K562 (cell line): Measurements from ENCODE around the gene LY6G6F. TPM values are rescaled to one million over a fixed set of nuclear protein-coding genes. Genes with fewer than 3 reads are reported as not detected.

Experiments used
- ADNP ChIP-seq: fragments of 200-800 bp; sonication (Bioruptor generic); IDR thresholded peaks from 2 replicates; pipeline ENCODE4 v1.6.1; 2016; ENCODE audit warnings: missing genetic modification characterization, missing compliant biosample characterization
- CSDE1 ChIP-seq, 2 experiments: fragments of 450-650 bp; IDR thresholded peaks; 2 replicates each; pipeline ENCODE4 v1.6.1; 2016; ENCODE audit warnings: mild to moderate bottlenecking in 1 of 2
- HMG20A ChIP-seq: fragments of 450-650 bp; formaldehyde crosslinking; conservative IDR thresholded peaks from 2 replicates; pipeline ENCODE4 v1.4.0; 2020; ENCODE audit warnings: mild to moderate bottlenecking, mixed read lengths
- HMG20B ChIP-seq: fragments of 250-450 bp; sonication (Bioruptor Pico); IDR thresholded peaks from 2 replicates; pipeline ENCODE4 v1.5.0; 2021; ENCODE audit warnings: mild to moderate bottlenecking
- JUNB ChIP-seq: fragments of 450-650 bp; formaldehyde crosslinking; conservative IDR thresholded peaks from 2 replicates; pipeline ENCODE4 v1.4.0; 2020; ENCODE audit warnings: mild to moderate bottlenecking
- MCM3 ChIP-seq: fragments of 450-650 bp; IDR thresholded peaks from 2 replicates; pipeline ENCODE4 v1.6.1; 2016
- PPARD ChIP-seq: fragments of 250-450 bp; sonication (Bioruptor Pico); IDR thresholded peaks from 2 replicates; pipeline ENCODE4 v1.8.0; 2022; ENCODE audit warnings: inconsistent platforms, mild to moderate bottlenecking, moderate library complexity
- SMAD3 ChIP-seq: fragments of 450-650 bp; formaldehyde crosslinking; conservative IDR thresholded peaks from 2 replicates; pipeline ENCODE4 v1.4.0; 2020; ENCODE audit warnings: mild to moderate bottlenecking
- SRSF7 ChIP-seq: fragments of 200-400 bp; formaldehyde crosslinking; optimal IDR thresholded peaks from 2 replicates; pipeline ENCODE3; 2017; ENCODE audit warnings: mild to moderate bottlenecking, low read depth, low read length
- TAF9B ChIP-seq: fragments of 450-650 bp; IDR thresholded peaks from 2 replicates; pipeline ENCODE4 v1.6.1; 2018; ENCODE audit warnings: mild to moderate bottlenecking; ENCODE audit not compliant: partially characterized antibody
- TCF7 ChIP-seq: sonication (generic); IDR thresholded peaks from 2 replicates; pipeline ENCODE4 v1.6.1; 2016; ENCODE audit warnings: antibody characterized with exemption, borderline replicate concordance
- ZFP30 ChIP-seq: fragments of 250-450 bp; sonication (Bioruptor Pico); IDR thresholded peaks from 2 replicates; pipeline ENCODE4 v1.8.0; 2022; ENCODE audit warnings: moderate library complexity, mild to moderate bottlenecking, inconsistent platforms, borderline replicate concordance
- ZNF282 ChIP-seq: sonication (generic); formaldehyde crosslinking; IDR thresholded peaks from 2 replicates; pipeline ENCODE4 v1.8.1; 2023; ENCODE audit warnings: missing genetic modification reagents
- ZNF444 ChIP-seq: fragments of 250-450 bp; sonication (Bioruptor Pico); IDR thresholded peaks from 2 replicates; pipeline ENCODE4 v1.4.0; 2020; ENCODE audit warnings: mild to moderate bottlenecking, moderate library complexity
- ZNF75A ChIP-seq: fragments of 450-650 bp; formaldehyde crosslinking; IDR thresholded peaks from 2 replicates; pipeline ENCODE4 v1.4.0; 2020; ENCODE audit warnings: mild to moderate bottlenecking
- polyA plus RNA-seq, 8 experiments: library from polyadenylated mRNA; depleted of rRNA in 4 of 8; stranded (reverse) in 5 of 8; unstranded in 3 of 8; fragments of >200 nt; fragmentation: Nextera tagmentation in 2 of 8; fragmentation: Illumina TruSeq in 1 of 8; extraction: Ambion mirVana in 2 of 8; extraction: Trizol in 1 of 8; gene quantifications; 2 replicates each; pipeline versions ENCODE4 v1.2.1 to v1.2.3, GENCODE V29; 2011 to 2014; ENCODE audit warnings: inconsistent platforms in 1 of 8, missing spikeins in 1 of 8
- total RNA-seq, 7 experiments: library from RNA; depleted of rRNA in 6 of 7; stranded (reverse); fragments of >200 nt in 6 of 7; fragmentation: Illumina TruSeq in 2 of 7; extraction: Trizol in 2 of 7; gene quantifications; 2 replicates each; pipeline versions ENCODE4 v1.2.1 to v1.2.3, GENCODE V29; 2011 to 2021; ENCODE audit warnings: low replicate concordance in 1 of 7
- TF ChIP-seq, protein P1 (sequence below): fragments of 250-450 bp; sonication (Bioruptor Pico); IDR thresholded peaks from 2 replicates; pipeline ENCODE4 v1.4.0; 2020
- TF ChIP-seq, protein P2 (sequence below): fragments of 450-650 bp; formaldehyde crosslinking; IDR thresholded peaks from 2 replicates; pipeline ENCODE4 v1.4.0; 2022; ENCODE audit warnings: missing genetic modification characterization
- TF ChIP-seq, protein P3 (sequence below): fragments of 450-650 bp; IDR thresholded peaks from 2 replicates; pipeline ENCODE4 v1.6.1; 2017; ENCODE audit warnings: mild to moderate bottlenecking, moderate library complexity
- TF ChIP-seq, protein P4 (sequence below): IDR thresholded peaks from 2 replicates; pipeline ENCODE4 v1.6.1; 2012; ENCODE audit warnings: low read depth, low read length, improper control_type of control experiment, borderline replicate concordance

LY6G6F gene
- total and polyA plus RNA-seq, 9 of the 15 experiments (the other 6 are each of a cell fraction or from before 2014, with no cell fraction given), result 0.14 to 0.50 (median 0.28) TPM; not detected in 2

DNA sequence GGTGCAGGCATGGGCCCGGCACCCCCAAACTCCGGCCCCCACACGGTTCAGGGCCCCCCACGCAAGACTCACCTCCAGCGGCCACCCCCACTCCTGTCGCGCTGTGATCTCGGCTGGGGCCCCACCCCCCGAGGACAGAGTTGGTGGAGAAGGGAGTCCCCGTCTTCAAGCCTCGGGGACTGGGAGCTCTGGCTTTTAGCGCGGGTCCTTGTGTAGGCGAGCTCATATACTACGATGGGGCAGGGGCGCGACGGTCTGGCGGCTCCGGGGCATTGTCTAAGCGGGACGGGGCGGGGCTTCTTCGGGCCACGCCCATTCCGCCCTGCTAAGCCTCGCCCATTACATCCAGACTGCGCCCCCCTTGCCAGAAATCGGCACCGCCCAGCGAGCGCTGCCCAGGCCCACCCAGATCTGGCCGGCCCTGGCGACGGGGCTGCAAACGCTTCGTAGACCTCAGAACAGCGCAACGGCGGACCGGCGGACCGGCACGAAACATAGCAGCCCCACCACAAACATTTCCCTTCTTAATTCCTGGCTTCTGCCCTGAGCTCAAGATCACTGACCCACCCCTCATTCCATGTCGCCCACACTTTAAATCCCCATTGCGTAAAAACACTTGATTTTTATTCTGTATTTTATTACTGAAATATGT is 23.4 kb downstream of the LY6G6F start (continued):
- TF ChIP-seq, protein P1, sequence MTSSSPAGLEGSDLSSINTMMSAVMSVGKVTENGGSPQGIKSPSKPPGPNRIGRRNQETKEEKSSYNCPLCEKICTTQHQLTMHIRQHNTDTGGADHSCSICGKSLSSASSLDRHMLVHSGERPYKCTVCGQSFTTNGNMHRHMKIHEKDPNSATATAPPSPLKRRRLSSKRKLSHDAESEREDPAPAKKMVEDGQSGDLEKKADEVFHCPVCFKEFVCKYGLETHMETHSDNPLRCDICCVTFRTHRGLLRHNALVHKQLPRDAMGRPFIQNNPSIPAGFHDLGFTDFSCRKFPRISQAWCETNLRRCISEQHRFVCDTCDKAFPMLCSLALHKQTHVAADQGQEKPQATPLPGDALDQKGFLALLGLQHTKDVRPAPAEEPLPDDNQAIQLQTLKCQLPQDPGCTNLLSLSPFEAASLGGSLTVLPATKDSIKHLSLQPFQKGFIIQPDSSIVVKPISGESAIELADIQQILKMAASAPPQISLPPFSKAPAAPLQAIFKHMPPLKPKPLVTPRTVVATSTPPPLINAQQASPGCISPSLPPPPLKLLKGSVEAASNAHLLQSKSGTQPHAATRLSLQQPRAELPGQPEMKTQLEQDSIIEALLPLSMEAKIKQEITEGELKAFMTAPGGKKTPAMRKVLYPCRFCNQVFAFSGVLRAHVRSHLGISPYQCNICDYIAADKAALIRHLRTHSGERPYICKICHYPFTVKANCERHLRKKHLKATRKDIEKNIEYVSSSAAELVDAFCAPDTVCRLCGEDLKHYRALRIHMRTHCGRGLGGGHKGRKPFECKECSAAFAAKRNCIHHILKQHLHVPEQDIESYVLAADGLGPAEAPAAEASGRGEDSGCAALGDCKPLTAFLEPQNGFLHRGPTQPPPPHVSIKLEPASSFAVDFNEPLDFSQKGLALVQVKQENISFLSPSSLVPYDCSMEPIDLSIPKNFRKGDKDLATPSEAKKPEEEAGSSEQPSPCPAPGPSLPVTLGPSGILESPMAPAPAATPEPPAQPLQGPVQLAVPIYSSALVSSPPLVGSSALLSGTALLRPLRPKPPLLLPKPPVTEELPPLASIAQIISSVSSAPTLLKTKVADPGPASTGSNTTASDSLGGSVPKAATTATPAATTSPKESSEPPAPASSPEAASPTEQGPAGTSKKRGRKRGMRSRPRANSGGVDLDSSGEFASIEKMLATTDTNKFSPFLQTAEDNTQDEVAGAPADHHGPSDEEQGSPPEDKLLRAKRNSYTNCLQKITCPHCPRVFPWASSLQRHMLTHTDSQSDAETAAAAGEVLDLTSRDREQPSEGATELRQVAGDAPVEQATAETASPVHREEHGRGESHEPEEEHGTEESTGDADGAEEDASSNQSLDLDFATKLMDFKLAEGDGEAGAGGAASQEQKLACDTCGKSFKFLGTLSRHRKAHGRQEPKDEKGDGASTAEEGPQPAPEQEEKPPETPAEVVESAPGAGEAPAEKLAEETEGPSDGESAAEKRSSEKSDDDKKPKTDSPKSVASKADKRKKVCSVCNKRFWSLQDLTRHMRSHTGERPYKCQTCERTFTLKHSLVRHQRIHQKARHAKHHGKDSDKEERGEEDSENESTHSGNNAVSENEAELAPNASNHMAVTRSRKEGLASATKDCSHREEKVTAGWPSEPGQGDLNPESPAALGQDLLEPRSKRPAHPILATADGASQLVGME (CRISPR knock-in tag), result peak; percentile 95
- TF ChIP-seq, protein P2, sequence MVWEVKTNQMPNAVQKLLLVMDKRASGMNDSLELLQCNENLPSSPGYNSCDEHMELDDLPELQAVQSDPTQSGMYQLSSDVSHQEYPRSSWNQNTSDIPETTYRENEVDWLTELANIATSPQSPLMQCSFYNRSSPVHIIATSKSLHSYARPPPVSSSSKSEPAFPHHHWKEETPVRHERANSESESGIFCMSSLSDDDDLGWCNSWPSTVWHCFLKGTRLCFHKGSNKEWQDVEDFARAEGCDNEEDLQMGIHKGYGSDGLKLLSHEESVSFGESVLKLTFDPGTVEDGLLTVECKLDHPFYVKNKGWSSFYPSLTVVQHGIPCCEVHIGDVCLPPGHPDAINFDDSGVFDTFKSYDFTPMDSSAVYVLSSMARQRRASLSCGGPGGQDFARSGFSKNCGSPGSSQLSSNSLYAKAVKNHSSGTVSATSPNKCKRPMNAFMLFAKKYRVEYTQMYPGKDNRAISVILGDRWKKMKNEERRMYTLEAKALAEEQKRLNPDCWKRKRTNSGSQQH (CRISPR knock-in tag), result peak; percentile 99
- TF ChIP-seq ZNF75A (CRISPR knock-in tag), result peak; percentile 92
- peak; percentile 99 for TF ChIP-seq HMG20B (CRISPR knock-in tag)
- peak; percentile 97 for TF ChIP-seq SMAD3 (CRISPR knock-in tag)
- TF ChIP-seq, protein P3, sequence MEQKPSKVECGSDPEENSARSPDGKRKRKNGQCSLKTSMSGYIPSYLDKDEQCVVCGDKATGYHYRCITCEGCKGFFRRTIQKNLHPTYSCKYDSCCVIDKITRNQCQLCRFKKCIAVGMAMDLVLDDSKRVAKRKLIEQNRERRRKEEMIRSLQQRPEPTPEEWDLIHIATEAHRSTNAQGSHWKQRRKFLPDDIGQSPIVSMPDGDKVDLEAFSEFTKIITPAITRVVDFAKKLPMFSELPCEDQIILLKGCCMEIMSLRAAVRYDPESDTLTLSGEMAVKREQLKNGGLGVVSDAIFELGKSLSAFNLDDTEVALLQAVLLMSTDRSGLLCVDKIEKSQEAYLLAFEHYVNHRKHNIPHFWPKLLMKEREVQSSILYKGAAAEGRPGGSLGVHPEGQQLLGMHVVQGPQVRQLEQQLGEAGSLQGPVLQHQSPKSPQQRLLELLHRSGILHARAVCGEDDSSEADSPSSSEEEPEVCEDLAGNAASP, result no peak
- no peak for TF ChIP-seq MCM3
- TF ChIP-seq HMG20A (CRISPR knock-in tag), result peak; percentile 94
- TF ChIP-seq TCF7, result no peak
- peak; percentile 95 for TF ChIP-seq ZNF444 (CRISPR knock-in tag)
- TF ChIP-seq PPARD, result peak; percentile 61; the same call in 1 of the 2 replicates
- no peak for TF ChIP-seq CSDE1 (IDR thresholded peaks at IDR 0.05)
- no peak for TF ChIP-seq TAF9B
- TF ChIP-seq ZFP30 (CRISPR knock-in tag), result peak; percentile 87; the same call in 1 of the 2 replicates
- peak; percentile 80 for TF ChIP-seq JUNB (CRISPR knock-in tag)
- TF ChIP-seq ADNP (tag), result no peak
- TF ChIP-seq SRSF7, result no peak
- no peak for TF ChIP-seq ZNF282 (CRISPR knock-in tag)
- TF ChIP-seq, protein P4, sequence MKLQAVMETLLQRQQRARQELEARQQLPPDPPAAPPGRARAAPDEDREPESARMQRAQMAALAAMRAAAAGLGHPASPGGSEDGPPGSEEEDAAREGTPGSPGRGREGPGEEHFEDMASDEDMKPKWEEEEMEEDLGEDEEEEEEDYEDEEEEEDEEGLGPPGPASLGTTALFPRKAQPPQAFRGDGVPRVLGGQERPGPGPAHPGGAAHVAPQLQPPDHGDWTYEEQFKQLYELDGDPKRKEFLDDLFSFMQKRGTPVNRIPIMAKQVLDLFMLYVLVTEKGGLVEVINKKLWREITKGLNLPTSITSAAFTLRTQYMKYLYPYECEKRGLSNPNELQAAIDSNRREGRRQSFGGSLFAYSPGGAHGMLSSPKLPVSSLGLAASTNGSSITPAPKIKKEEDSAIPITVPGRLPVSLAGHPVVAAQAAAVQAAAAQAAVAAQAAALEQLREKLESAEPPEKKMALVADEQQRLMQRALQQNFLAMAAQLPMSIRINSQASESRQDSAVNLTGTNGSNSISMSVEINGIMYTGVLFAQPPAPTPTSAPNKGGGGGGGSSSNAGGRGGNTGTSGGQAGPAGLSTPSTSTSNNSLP, result no peak
